Calu3 (cell line): ENCODE results near the gene CLDN7. TPM values are rescaled to one million over a fixed set of nuclear protein-coding genes. Genes with fewer than 3 reads are reported as not detected.

Source experiments
- BruUV-seq: library from RNA; stranded (reverse); fragments of 400-500 nt; replicated peaks from 2 replicates; lab custom pipeline; 2021; lab: Mats Ljungman, UMichigan
- CTCF ChIA-PET: fragments of 300-600 bp; sonication (Branson Sonifier 250); formaldehyde crosslinking; loops from one replicate; lab custom pipeline; 2022; ENCODE audit warnings: antibody characterized with exemption; lab: Charles Lee
- DNase-seq: peaks from one replicate; pipeline ENCODE4 v3.0.0; 2022
- H3K27ac Mint-ChIP-seq: one replicate; pipeline ENCODE4 v1.8.0; 2022; ENCODE audit warnings: mixed read lengths; ENCODE audit not compliant: unreplicated experiment
- H3K27me3 Mint-ChIP-seq: one replicate; pipeline ENCODE4 v1.8.0; 2022; ENCODE audit warnings: mixed read lengths; ENCODE audit not compliant: unreplicated experiment
- H3K36me3 Mint-ChIP-seq: one replicate; pipeline ENCODE4 v1.8.0; 2022; ENCODE audit warnings: mild to moderate bottlenecking, moderate library complexity, mixed read lengths; ENCODE audit not compliant: insufficient read depth, unreplicated experiment
- H3K4me1 Mint-ChIP-seq: one replicate; pipeline ENCODE4 v1.8.0; 2022; ENCODE audit warnings: mild to moderate bottlenecking, low read depth, mixed read lengths; ENCODE audit not compliant: unreplicated experiment
- H3K4me3 Mint-ChIP-seq: one replicate; pipeline ENCODE4 v1.8.0; 2022; ENCODE audit warnings: mild to moderate bottlenecking, low read depth, moderate library complexity, mixed read lengths; ENCODE audit not compliant: unreplicated experiment
- H3K9me3 Mint-ChIP-seq: one replicate; pipeline ENCODE4 v1.8.0; 2022; ENCODE audit warnings: low read depth, mixed read lengths; ENCODE audit not compliant: unreplicated experiment
- CTCF ChIP-seq: fragments of 200-600 bp; IDR thresholded peaks from one replicate; pipeline ENCODE4 v1.8.0; 2022; ENCODE audit warnings: antibody characterized with exemption; ENCODE audit not compliant: unreplicated experiment
- intact Hi-C: fragments of 100-400 bp; cut with micrococcal nuclease; formaldehyde crosslinking; loops from one replicate; pipeline ENCODE4 v1.10.0; 2022; ENCODE audit not compliant: unreplicated experiment
- total RNA-seq: library from RNA; stranded (reverse); gene quantifications from 2 replicates; pipeline ENCODE4 v1.2.3, GENCODE V29; 2022

The CLDN7 gene
- total RNA-seq, 1 experiment from 2014 or later, result 266 TPM

- CTCF ChIA-PET, result interaction anchor here (0.6 to 0.7 kb wide), 2 partner anchors 16 to 32 kb away, joined by 3 read pairs; no protein-coding TSS in a partner anchor
- intact Hi-C loops, result no loop called here
- DNase-seq, result no peak
- Mint-ChIP-seq H3K4me3 (peak overlapping the region; percentile 90), H3K27ac (peak overlapping the region; percentile 94), H3K27me3 (no peaks in the 10 kb centered on the region), H3K4me1 (peaks cover 20% of the 10 kb centered on the region), H3K36me3 (peaks cover 57% of the 10 kb centered on the region), H3K9me3 (no peaks in the 10 kb centered on the region)
- BruUV-seq, result no TSS peak
- no peak for TF ChIP-seq CTCF
These were observed 1.5 kb upstream of the CLDN7 start for GRCh38 chr17:7263801-7264078.

GRCh38 chr17:7262935-7263800 is 890 bp upstream of the CLDN7 start:
- no peak for TF ChIP-seq CTCF
- peak; percentile 68 for DNase-seq
- Mint-ChIP-seq H3K9me3 (no peaks in the 10 kb centered on the region), H3K27ac (peak overlapping the region; percentile 94), H3K36me3 (peaks cover 63% of the 10 kb centered on the region), H3K4me1 (peaks cover 20% of the 10 kb centered on the region), H3K27me3 (no peaks in the 10 kb centered on the region), H3K4me3 (peak overlapping the region; percentile 90)
- BruUV-seq, result TSS peak; percentile 25
- CTCF ChIA-PET, result interaction anchor here (0.7 to 1.0 kb wide), 2 partner anchors 21 to 33 kb away, joined by 3 to 5 read pairs; partner anchors contain the start of gene GABARAP
- intact Hi-C loops, result no loop called here

- peak; percentile 24 for DNase-seq
- H3K27ac Mint-ChIP-seq, result peak overlapping the region; percentile 94
- no peaks in the 10 kb centered on the region for H3K27me3 Mint-ChIP-seq
These were observed 693 bp downstream of the CLDN7 start for GRCh38 chr17:7261379-7262191.

More at GRCh38 chr17:7261379-7262191, 693 bp downstream of the CLDN7 start:
- H3K36me3 Mint-ChIP-seq, result peaks cover 76% of the 10 kb centered on the region
- H3K4me1 Mint-ChIP-seq, result peaks cover 16% of the 10 kb centered on the region
- H3K4me3 Mint-ChIP-seq, result peak overlapping the region; percentile 90
- TF ChIP-seq CTCF, result no peak
- intact Hi-C loops, result no loop called here
- CTCF ChIA-PET, result interaction anchor here (1.1 kb wide), 1 partner anchor 41 kb away, joined by 4 read pairs; no protein-coding TSS in a partner anchor
- BruUV-seq, result TSS peak; percentile 44
- no peaks in the 10 kb centered on the region for H3K9me3 Mint-ChIP-seq
